Keratinocyte (primary cell): ENCODE measurements around the gene SRGAP3. TPM values are rescaled to one million over a fixed set of nuclear protein-coding genes. Genes with fewer than 3 reads are reported as not detected.

Experiments used
- DNase-seq: peaks from one replicate; pipeline ENCODE4 v3.0.0-alpha.2; 2011; ENCODE audit warnings: low read depth, missing footprints, low spot score
- FAIRE-seq: peaks from 2 replicates; lab custom pipeline; 2011; peaks lifted over from hg19 to GRCh38; lab: Jason Lieb, UNC
- H2AFZ ChIP-seq: 2 replicates; pipeline ENCODE4 v1.6.0; 2012; ENCODE audit warnings: low read length, control low read depth, inconsistent platforms; ENCODE audit not compliant: control insufficient read depth
- H3K27ac ChIP-seq: 2 replicates; pipeline ENCODE4 v1.5.1; 2011; ENCODE audit warnings: low read length; ENCODE audit not compliant: control insufficient read depth, insufficient read depth
- H3K27me3 ChIP-seq: 3 replicates; pipeline ENCODE4 v1.6.0; 2011; ENCODE audit warnings: low read length; ENCODE audit not compliant: control insufficient read depth, insufficient read depth; ENCODE audit errors: extremely low read depth
- H3K36me3 ChIP-seq, 2 experiments: 2 replicates in 1 of 2; 3 replicates in 1 of 2; pipeline ENCODE4 v1.5.1; 2011; ENCODE audit warnings: low read length in 2 of 2, mild to moderate bottlenecking in 1 of 2; ENCODE audit not compliant: control insufficient read depth in 2 of 2, insufficient read depth in 2 of 2; ENCODE audit errors: extremely low read depth in 1 of 2
- H3K4me1 ChIP-seq: 3 replicates; pipeline ENCODE4 v1.5.1; 2011; ENCODE audit warnings: low read length; ENCODE audit not compliant: control insufficient read depth, insufficient read depth; ENCODE audit errors: extremely low read depth
- H3K4me2 ChIP-seq: 3 replicates; pipeline ENCODE4 v1.6.0; 2011; ENCODE audit warnings: low read depth, low read length; ENCODE audit not compliant: control insufficient read depth, insufficient read depth; ENCODE audit errors: extremely low read depth
- H3K4me3 ChIP-seq, 3 experiments: fragments of 200-600 bp in 1 of 3; sonication (generic) in 1 of 3; 2 replicates in 2 of 3; 3 replicates in 1 of 3; pipeline ENCODE4 v1.5.1; 2011 to 2016; ENCODE audit warnings: low read length in 3 of 3, mild to moderate bottlenecking in 3 of 3, control low read depth in 2 of 3, inconsistent platforms in 1 of 3, low read depth in 1 of 3, mixed read lengths in 1 of 3, mixed run types in 1 of 3, moderate library complexity in 1 of 3; ENCODE audit not compliant: control insufficient read depth in 2 of 3, insufficient read depth in 2 of 3; ENCODE audit errors: extremely low read depth in 1 of 3
- H3K79me2 ChIP-seq: 2 replicates; pipeline ENCODE4 v1.6.0; 2012; ENCODE audit warnings: low read length; ENCODE audit not compliant: control insufficient read depth, insufficient read depth
- H3K9ac ChIP-seq: 3 replicates; pipeline ENCODE4 v1.6.0; 2011; ENCODE audit warnings: low read length; ENCODE audit not compliant: control insufficient read depth, insufficient read depth; ENCODE audit errors: extremely low read depth
- H3K9me1 ChIP-seq: 3 replicates; pipeline ENCODE4 v1.6.0; 2011; ENCODE audit warnings: low read length; ENCODE audit not compliant: control insufficient read depth, insufficient read depth; ENCODE audit errors: extremely low read depth
- H3K9me3 ChIP-seq: 2 replicates; pipeline ENCODE4 v1.5.1; 2012; ENCODE audit warnings: low read depth, low read length; ENCODE audit not compliant: control insufficient read depth
- H4K20me1 ChIP-seq: 3 replicates; pipeline ENCODE4 v1.6.0; 2011; ENCODE audit warnings: low read length; ENCODE audit not compliant: control insufficient read depth, insufficient read depth; ENCODE audit errors: extremely low read depth
- EZH2 ChIP-seq: IDR thresholded peaks from one replicate; pipeline ENCODE4 v1.6.1; 2012; ENCODE audit warnings: inconsistent platforms, mild to moderate bottlenecking, low read length, moderate library complexity
- dilution Hi-C: fragments of 300-500 bp; cut with MboI; formaldehyde crosslinking; loops from one replicate; pipeline ENCODE4 v1.7.0; 2020; ENCODE audit warnings: low sequenced_read_pairs; ENCODE audit not compliant: extremely low pct_ligation_motif_present
- polyA plus RNA-seq, 5 experiments: library from polyadenylated mRNA; depleted of rRNA in 3 of 5; stranded (reverse) in 3 of 5; stranded (forward) in 1 of 5; unstranded in 1 of 5; fragments of >200 nt; gene quantifications; 1 replicate in 1 of 5; 2 replicates in 3 of 5; 3 replicates in 1 of 5; pipeline versions ENCODE4 v1.2.1 to v1.2.3, GENCODE V29; 2011 to 2012; ENCODE audit warnings: missing spikeins in 2 of 5, low read depth in 1 of 5, low replicate concordance in 1 of 5
- TF ChIP-seq, protein P1 (sequence below), 3 experiments: IDR thresholded peaks in 1 of 3; conservative IDR thresholded peaks in 1 of 3; optimal IDR thresholded peaks in 1 of 3; 2 replicates in 2 of 3; 3 replicates in 1 of 3; pipeline versions ENCODE3 to v1.5.1; 2011; ENCODE audit warnings: low read length in 3 of 3, mild to moderate bottlenecking in 3 of 3, moderate library complexity in 2 of 3, control low read depth in 1 of 3, inconsistent platforms in 1 of 3; ENCODE audit not compliant: insufficient read depth in 2 of 3; ENCODE audit errors: extremely low read depth in 1 of 3

The SRGAP3 gene
- polyA plus RNA-seq, 1 donor (not counting 4 experiments of a cell fraction or from before 2014, with no cell fraction given): 7.2 TPM

- no peak overlapping the region for H3K9ac ChIP-seq
- no peaks in the 10 kb centered on the region for H4K20me1 ChIP-seq
- dilution Hi-C loops: no loop called here
- peaks cover 35% of the 10 kb centered on the region for H3K4me1 ChIP-seq
- H2AFZ ChIP-seq: no peak overlapping the region
- no peak overlapping the region for H3K4me3 ChIP-seq
- no peak for FAIRE-seq
- peaks cover 67% of the 10 kb centered on the region for H3K79me2 ChIP-seq
- no peak for DNase-seq
- no peaks in the 10 kb centered on the region for H3K9me1 ChIP-seq
- no peaks in the 10 kb centered on the region for H3K9me3 ChIP-seq
- H3K36me3 ChIP-seq: peaks cover 0 to 14% of the 10 kb centered on the region in 2 experiments
- TF ChIP-seq EZH2: no peak
- TF ChIP-seq, protein P1, sequence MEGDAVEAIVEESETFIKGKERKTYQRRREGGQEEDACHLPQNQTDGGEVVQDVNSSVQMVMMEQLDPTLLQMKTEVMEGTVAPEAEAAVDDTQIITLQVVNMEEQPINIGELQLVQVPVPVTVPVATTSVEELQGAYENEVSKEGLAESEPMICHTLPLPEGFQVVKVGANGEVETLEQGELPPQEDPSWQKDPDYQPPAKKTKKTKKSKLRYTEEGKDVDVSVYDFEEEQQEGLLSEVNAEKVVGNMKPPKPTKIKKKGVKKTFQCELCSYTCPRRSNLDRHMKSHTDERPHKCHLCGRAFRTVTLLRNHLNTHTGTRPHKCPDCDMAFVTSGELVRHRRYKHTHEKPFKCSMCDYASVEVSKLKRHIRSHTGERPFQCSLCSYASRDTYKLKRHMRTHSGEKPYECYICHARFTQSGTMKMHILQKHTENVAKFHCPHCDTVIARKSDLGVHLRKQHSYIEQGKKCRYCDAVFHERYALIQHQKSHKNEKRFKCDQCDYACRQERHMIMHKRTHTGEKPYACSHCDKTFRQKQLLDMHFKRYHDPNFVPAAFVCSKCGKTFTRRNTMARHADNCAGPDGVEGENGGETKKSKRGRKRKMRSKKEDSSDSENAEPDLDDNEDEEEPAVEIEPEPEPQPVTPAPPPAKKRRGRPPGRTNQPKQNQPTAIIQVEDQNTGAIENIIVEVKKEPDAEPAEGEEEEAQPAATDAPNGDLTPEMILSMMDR (optimal IDR thresholded peaks at IDR 0.05 in 1 of 3, IDR thresholded peaks at IDR 0.05 in 1 of 3, conservative IDR thresholded peaks at IDR 0.05 in 1 of 3; ENCODE audit: extremely low read depth in 1 of 3, insufficient read depth in 2 of 3, low read length in 3 of 3): no peak
- no peak overlapping the region for H3K4me2 ChIP-seq
- no peaks in the 10 kb centered on the region for H3K27me3 ChIP-seq
- H3K27ac ChIP-seq: no peak overlapping the region
These were observed 289.8 kb downstream of the SRGAP3 start for GRCh38 chr3:8959668-8960067.

- H3K36me3 ChIP-seq: peaks cover 0 to 12% of the 10 kb centered on the region in 2 experiments
- H3K27me3 ChIP-seq: no peaks in the 10 kb centered on the region
- H4K20me1 ChIP-seq: no peaks in the 10 kb centered on the region
- no peak overlapping the region for H3K4me3 ChIP-seq
- H2AFZ ChIP-seq: no peak overlapping the region
- H3K4me1 ChIP-seq: peaks cover 25% of the 10 kb centered on the region
- FAIRE-seq: peak; percentile 32
- peak overlapping the region; percentile 50 for H3K4me2 ChIP-seq
- peak overlapping the region; percentile 16 for H3K9ac ChIP-seq
- dilution Hi-C loops: no loop called here
- H3K9me3 ChIP-seq: no peaks in the 10 kb centered on the region
- no peak for DNase-seq
- no peaks in the 10 kb centered on the region for H3K9me1 ChIP-seq
- peak overlapping the region; percentile 38 for H3K27ac ChIP-seq
- no peak for TF ChIP-seq EZH2
- TF ChIP-seq, protein P1 (optimal IDR thresholded peaks at IDR 0.05 in 1 of 3, IDR thresholded peaks at IDR 0.05 in 1 of 3, conservative IDR thresholded peaks at IDR 0.05 in 1 of 3; ENCODE audit: extremely low read depth in 1 of 3, insufficient read depth in 2 of 3, low read length in 3 of 3): peak in 1 of 3 experiments; percentile 15
- H3K79me2 ChIP-seq: peaks cover 66% of the 10 kb centered on the region
These were observed 294.3 kb downstream of the SRGAP3 start for GRCh38 chr3:8954938-8955763.
